H1 (cell line): Measurements from ENCODE around the gene TRIM71.

Experiments
- ASH2L ChIP-seq: fragments of 200-600, 300-600 bp; sonication (generic); IDR thresholded peaks from one replicate; pipeline ENCODE4 v1.7.1; 2017; ENCODE audit warnings: low read length
- BCL11A ChIP-seq, 2 experiments: IDR thresholded peaks; one replicate each; pipeline ENCODE4 v1.6.1; 2011; ENCODE audit warnings: low read depth in 2 of 2, low read length in 2 of 2, mild to moderate bottlenecking in 2 of 2
- CTCF ChIP-seq, 3 experiments: IDR thresholded peaks; 1 replicate in 2 of 3; 2 replicates in 1 of 3; pipeline versions ENCODE4 v1.5.1 to v1.6.1; 2011; ENCODE audit warnings: low read length in 3 of 3, mild to moderate bottlenecking in 3 of 3, inconsistent platforms in 2 of 3, low read depth in 1 of 3, moderate library complexity in 1 of 3; ENCODE audit not compliant: insufficient read depth in 1 of 3; ENCODE audit errors: control extremely low read depth in 1 of 3
- E2F6 ChIP-seq: IDR thresholded peaks from 2 replicates; pipeline ENCODE4 v1.6.1; 2012; ENCODE audit warnings: inconsistent platforms
- EZH2 ChIP-seq: fragments of 200-600 bp; sonication (generic); IDR thresholded peaks from 2 replicates; pipeline ENCODE4 v1.7.1; 2012; ENCODE audit warnings: low read depth, mild to moderate bottlenecking, moderate library complexity, low read length, inconsistent platforms; ENCODE audit not compliant: severe bottlenecking
- JUND ChIP-seq: IDR thresholded peaks from 2 replicates; pipeline ENCODE4 v1.6.1; 2011; ENCODE audit warnings: mild to moderate bottlenecking, improper control_type of control experiment, low read length
- KDM1A ChIP-seq: fragments of 200-600, 300-600 bp; sonication (generic); IDR thresholded peaks from 2 replicates; pipeline ENCODE4 v1.7.1; 2016; ENCODE audit warnings: mild to moderate bottlenecking, low read length, borderline replicate concordance
- PHF8 ChIP-seq: fragments of 200-600 bp; sonication (generic); conservative IDR thresholded peaks from 2 replicates; pipeline ENCODE4 v1.7.1; 2012; ENCODE audit warnings: low read depth, mild to moderate bottlenecking, inconsistent platforms, low read length, moderate library complexity
- RAD21 ChIP-seq, 2 experiments: IDR thresholded peaks in 1 of 2; conservative IDR thresholded peaks in 1 of 2; 2 replicates each; pipeline ENCODE4 v1.6.1; 2011; ENCODE audit warnings: low read depth in 2 of 2, low read length in 2 of 2, improper control_type of control experiment in 1 of 2, inconsistent platforms in 1 of 2, mild to moderate bottlenecking in 1 of 2, moderate library complexity in 1 of 2
- SRF ChIP-seq: IDR thresholded peaks from 2 replicates; pipeline ENCODE4 v1.6.1; 2011; ENCODE audit warnings: mild to moderate bottlenecking, low read depth, low read length, moderate library complexity

GRCh38 chr3:32816439-32817256 is 1.1 kb upstream of the TRIM71 start:
- TF ChIP-seq CTCF (IDR thresholded peaks at IDR 0.05; ENCODE audit: control extremely low read depth in 1 of 3, insufficient read depth in 1 of 3, low read depth in 1 of 3, low read length in 3 of 3) (no peak), EZH2 (no peak), JUND (no peak; the same call in 1 of the 2 replicates), PHF8 (peak; percentile 46), KDM1A (no peak), SRF (no peak), E2F6 (no peak), RAD21 (IDR thresholded peaks at IDR 0.05 in 1 of 2, conservative IDR thresholded peaks at IDR 0.05 in 1 of 2; ENCODE audit: low read depth in 2 of 2, low read length in 2 of 2) (no peak; a peak in 1 of 4 replicates), ASH2L (peak; percentile 60), BCL11A (IDR thresholded peaks at IDR 0.05; ENCODE audit: low read depth in 2 of 2, low read length in 2 of 2) (no peak)
